HUES48 (cell line): ENCODE data around the gene CETP.
"Not testable (repeated sequence)": the region's sequence is repeated elsewhere in the genome, so short reads cannot be mapped to it uniquely, and the experiment has no call there.

Experiments
- H3K27ac ChIP-seq: one replicate; pipeline ENCODE4 v1.7.0; 2013; ENCODE audit warnings: low read depth, low read length, inconsistent platforms
- H3K27me3 ChIP-seq: 2 replicates; pipeline ENCODE4 v1.6.1; 2013; ENCODE audit warnings: mild to moderate bottlenecking, low read length; ENCODE audit not compliant: control insufficient read depth, insufficient read depth
- H3K36me3 ChIP-seq: 2 replicates; pipeline ENCODE4 v1.6.1; 2013; ENCODE audit warnings: low read length; ENCODE audit not compliant: control insufficient read depth, insufficient read depth
- H3K4me1 ChIP-seq: 2 replicates; pipeline ENCODE4 v1.6.1; 2013; ENCODE audit warnings: mild to moderate bottlenecking, low read length; ENCODE audit not compliant: control insufficient read depth, insufficient read depth
- H3K4me3 ChIP-seq: 2 replicates; pipeline ENCODE4 v1.5.1; 2013; ENCODE audit warnings: mild to moderate bottlenecking, low read depth, low read length
- H3K9ac ChIP-seq: 2 replicates; pipeline ENCODE4 v1.6.1; 2013; ENCODE audit warnings: mild to moderate bottlenecking, low read depth, low read length, moderate library complexity
- H3K9me3 ChIP-seq: 2 replicates; pipeline ENCODE4 v1.6.1; 2013; ENCODE audit warnings: low read length; ENCODE audit not compliant: control insufficient read depth, insufficient read depth

Gene CETP

GRCh38 chr16:56973899-56974298, 12.1 kb downstream of the CETP start:
- H3K27ac ChIP-seq, H3K4me1 ChIP-seq, H3K36me3 ChIP-seq, H3K4me3 ChIP-seq, H3K27me3 ChIP-seq, H3K9ac ChIP-seq, H3K9me3 ChIP-seq: not testable (repeated sequence)

GRCh38 chr16:56974549-56975300, 13.0 kb downstream of the CETP start:
- Histone ChIP-seq H3K4me1 (no peaks in the 10 kb centered on the region), H3K9ac (no peak overlapping the region), H3K27ac (no peak overlapping the region), H3K27me3 (no peaks in the 10 kb centered on the region), H3K36me3 (no peaks in the 10 kb centered on the region), H3K9me3 (no peaks in the 10 kb centered on the region), H3K4me3 (no peak overlapping the region)

GRCh38 chr16:56975714-56976113, 14.0 kb downstream of the CETP start:
- no peaks in the 10 kb centered on the region for H3K36me3 ChIP-seq
- H3K4me3 ChIP-seq, result no peak overlapping the region
- no peak overlapping the region for H3K27ac ChIP-seq
- H3K4me1 ChIP-seq, result no peaks in the 10 kb centered on the region
- no peak overlapping the region for H3K9ac ChIP-seq
- no peaks in the 10 kb centered on the region for H3K9me3 ChIP-seq
- no peaks in the 10 kb centered on the region for H3K27me3 ChIP-seq

GRCh38 chr16:56977216-56977615, 15.5 kb downstream of the CETP start:
- no peaks in the 10 kb centered on the region for H3K4me1 ChIP-seq
- no peaks in the 10 kb centered on the region for H3K36me3 ChIP-seq
- no peaks in the 10 kb centered on the region for H3K27me3 ChIP-seq
- no peak overlapping the region for H3K9ac ChIP-seq
- H3K27ac ChIP-seq, result no peak overlapping the region
- no peak overlapping the region for H3K4me3 ChIP-seq
- H3K9me3 ChIP-seq, result no peaks in the 10 kb centered on the region

GRCh38 chr16:56977823-56978430, 16.2 kb downstream of the CETP start:
- H3K27me3 ChIP-seq, result no peaks in the 10 kb centered on the region
- no peak overlapping the region for H3K9ac ChIP-seq
- no peak overlapping the region for H3K4me3 ChIP-seq
- no peak overlapping the region for H3K27ac ChIP-seq
- H3K36me3 ChIP-seq, result no peaks in the 10 kb centered on the region
- no peaks in the 10 kb centered on the region for H3K9me3 ChIP-seq
- H3K4me1 ChIP-seq, result no peaks in the 10 kb centered on the region

GRCh38 chr16:56980201-56980535, 18.4 kb downstream of the CETP start:
- H3K27ac ChIP-seq, result no peak overlapping the region
- H3K9ac ChIP-seq, result no peak overlapping the region
- no peaks in the 10 kb centered on the region for H3K9me3 ChIP-seq
- no peak overlapping the region for H3K4me3 ChIP-seq
- no peaks in the 10 kb centered on the region for H3K36me3 ChIP-seq
- no peaks in the 10 kb centered on the region for H3K4me1 ChIP-seq
- no peaks in the 10 kb centered on the region for H3K27me3 ChIP-seq

- Histone ChIP-seq H3K4me1 (no peaks in the 10 kb centered on the region), H3K36me3 (no peaks in the 10 kb centered on the region), H3K27ac (no peak overlapping the region), H3K27me3 (no peaks in the 10 kb centered on the region), H3K4me3 (no peak overlapping the region), H3K9ac (no peak overlapping the region), H3K9me3 (no peaks in the 10 kb centered on the region)
These were observed 19.3 kb downstream of the CETP start for GRCh38 chr16:56980792-56981724.

- no peak overlapping the region for H3K4me3 ChIP-seq
- no peaks in the 10 kb centered on the region for H3K4me1 ChIP-seq
- H3K9ac ChIP-seq, result no peak overlapping the region
- no peaks in the 10 kb centered on the region for H3K36me3 ChIP-seq
- no peak overlapping the region for H3K27ac ChIP-seq
- H3K9me3 ChIP-seq, result no peaks in the 10 kb centered on the region
- H3K27me3 ChIP-seq, result no peaks in the 10 kb centered on the region
These were observed 20.1 kb downstream of the CETP start for GRCh38 chr16:56981729-56982271.

GRCh38 chr16:56982695-56983094, 20.9 kb downstream of the CETP start:
- Histone ChIP-seq H3K4me1 (no peaks in the 10 kb centered on the region), H3K27ac (no peak overlapping the region), H3K9me3 (no peaks in the 10 kb centered on the region), H3K36me3 (no peaks in the 10 kb centered on the region), H3K4me3 (no peak overlapping the region), H3K27me3 (0 out of 2 replicates have a peak, but pooled peaks cover 2% of the 10 kb centered on the region), H3K9ac (no peak overlapping the region)

- Histone ChIP-seq H3K4me3 (no peak overlapping the region), H3K9ac (no peak overlapping the region), H3K9me3 (no peaks in the 10 kb centered on the region), H3K27me3 (peaks cover 8% of the 10 kb centered on the region), H3K4me1 (no peaks in the 10 kb centered on the region), H3K36me3 (no peaks in the 10 kb centered on the region), H3K27ac (no peak overlapping the region)
These were observed 21.5 kb downstream of the CETP start for GRCh38 chr16:56983211-56983751.
